ENCODE measurements around the gene MLLT10.

Gene MLLT10

DNA sequence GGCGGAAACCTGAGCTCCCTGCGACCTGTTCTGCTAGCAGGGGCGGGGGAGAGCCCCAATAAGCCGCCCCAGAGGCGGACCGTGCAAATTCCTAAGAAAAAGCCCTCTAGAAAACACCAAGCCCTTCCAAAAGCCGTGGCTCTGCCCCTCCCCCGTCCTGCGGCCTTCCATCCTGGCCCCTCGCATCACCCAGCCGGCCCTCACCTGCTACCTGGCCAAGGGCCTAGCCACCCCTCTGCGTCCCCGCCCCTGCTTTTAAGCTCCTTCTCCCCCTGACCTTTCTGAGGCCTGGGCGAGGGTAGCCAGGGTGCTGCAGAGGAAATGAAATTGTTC is 33.5 kb upstream of the MLLT10 start:
- Histone ChIP-seq H3K4me1 (no peaks in the 10 kb centered on the region), H3K36me3 (ENCODE audit: control insufficient read depth, insufficient read depth, low read length) (no peaks in the 10 kb centered on the region), H3K27me3 (ENCODE audit: control insufficient read depth, insufficient read depth, low read length) (no peaks in the 10 kb centered on the region), H3K4me2 (ENCODE audit: low read length) (no peak overlapping the region), H2AFZ (no peak overlapping the region), H3K4me3 (ENCODE audit: low read depth, low read length) (no peak overlapping the region), H3K9ac (no peak overlapping the region), H3K9me3 (ENCODE audit: control insufficient read depth, low read length) (no peaks in the 10 kb centered on the region), H3K27ac (no peak overlapping the region), H3K79me2 (no peaks in the 10 kb centered on the region)
- TF ChIP-seq, protein P1, sequence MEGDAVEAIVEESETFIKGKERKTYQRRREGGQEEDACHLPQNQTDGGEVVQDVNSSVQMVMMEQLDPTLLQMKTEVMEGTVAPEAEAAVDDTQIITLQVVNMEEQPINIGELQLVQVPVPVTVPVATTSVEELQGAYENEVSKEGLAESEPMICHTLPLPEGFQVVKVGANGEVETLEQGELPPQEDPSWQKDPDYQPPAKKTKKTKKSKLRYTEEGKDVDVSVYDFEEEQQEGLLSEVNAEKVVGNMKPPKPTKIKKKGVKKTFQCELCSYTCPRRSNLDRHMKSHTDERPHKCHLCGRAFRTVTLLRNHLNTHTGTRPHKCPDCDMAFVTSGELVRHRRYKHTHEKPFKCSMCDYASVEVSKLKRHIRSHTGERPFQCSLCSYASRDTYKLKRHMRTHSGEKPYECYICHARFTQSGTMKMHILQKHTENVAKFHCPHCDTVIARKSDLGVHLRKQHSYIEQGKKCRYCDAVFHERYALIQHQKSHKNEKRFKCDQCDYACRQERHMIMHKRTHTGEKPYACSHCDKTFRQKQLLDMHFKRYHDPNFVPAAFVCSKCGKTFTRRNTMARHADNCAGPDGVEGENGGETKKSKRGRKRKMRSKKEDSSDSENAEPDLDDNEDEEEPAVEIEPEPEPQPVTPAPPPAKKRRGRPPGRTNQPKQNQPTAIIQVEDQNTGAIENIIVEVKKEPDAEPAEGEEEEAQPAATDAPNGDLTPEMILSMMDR (IDR thresholded peaks at IDR 0.05), result no peak

DNA sequence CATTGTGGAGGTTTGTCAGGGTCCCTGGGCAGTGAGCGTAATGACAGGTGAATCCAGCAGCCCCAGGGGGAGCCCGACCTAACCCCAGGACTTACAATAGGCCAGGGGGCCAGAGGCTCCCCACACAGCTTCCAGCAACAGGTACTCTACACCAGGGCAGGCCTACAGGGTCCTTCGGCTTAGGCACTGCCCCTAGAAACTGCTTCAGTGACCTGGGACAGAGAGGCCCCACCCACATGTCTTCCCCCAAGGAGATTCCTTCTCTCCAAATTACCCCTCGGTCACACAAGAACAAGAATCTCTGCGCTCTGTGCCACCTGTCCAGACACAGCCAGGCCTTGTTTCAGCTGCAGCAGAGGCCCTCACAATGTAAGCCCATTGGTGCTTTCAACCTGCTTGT is 32.9 kb upstream of the MLLT10 start:
- no peak overlapping the region for H3K4me2 ChIP-seq (ENCODE audit: low read length)
- H3K27ac ChIP-seq, result no peak overlapping the region
- H3K36me3 ChIP-seq (ENCODE audit: control insufficient read depth, insufficient read depth, low read length), result no peaks in the 10 kb centered on the region
- no peaks in the 10 kb centered on the region for H3K79me2 ChIP-seq
- TF ChIP-seq, protein P1 (IDR thresholded peaks at IDR 0.05), result no peak
- no peak overlapping the region for H2AFZ ChIP-seq
- no peaks in the 10 kb centered on the region for H3K9me3 ChIP-seq (ENCODE audit: control insufficient read depth, low read length)
- no peak overlapping the region for H3K9ac ChIP-seq
- no peaks in the 10 kb centered on the region for H3K27me3 ChIP-seq (ENCODE audit: control insufficient read depth, insufficient read depth, low read length)
- H3K4me3 ChIP-seq (ENCODE audit: low read depth, low read length), result no peak overlapping the region
- no peaks in the 10 kb centered on the region for H3K4me1 ChIP-seq

DNA sequence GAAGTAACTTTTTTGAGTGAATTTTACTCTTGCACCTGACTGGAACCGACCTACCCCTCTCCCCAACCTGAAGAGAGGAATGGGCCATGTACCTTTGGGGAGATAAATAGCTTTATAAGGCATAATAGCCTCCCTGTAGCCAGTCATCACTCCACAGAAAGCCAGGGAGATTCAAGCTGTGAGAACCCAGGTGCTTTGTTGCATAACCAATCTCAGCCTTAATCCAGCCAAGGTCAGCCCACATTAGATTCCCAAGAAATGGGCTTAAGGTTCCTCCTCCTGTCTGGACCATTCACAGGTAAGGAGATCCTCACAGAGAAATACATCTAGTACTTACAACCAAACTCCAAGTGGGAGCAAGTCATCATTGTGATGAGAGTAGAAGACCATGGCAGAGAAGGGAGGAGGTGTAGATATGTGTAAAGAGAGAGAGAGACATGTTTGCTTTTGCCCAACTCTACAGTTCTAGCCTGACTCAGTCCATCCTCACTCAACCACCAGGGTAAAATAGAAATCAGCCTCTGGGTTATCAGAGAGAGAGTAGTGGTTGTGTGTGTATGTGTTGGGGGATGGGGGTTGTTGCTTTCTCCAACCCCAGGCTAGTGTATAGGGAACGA is 32.2 kb upstream of the MLLT10 start:
- Histone ChIP-seq H3K79me2 (no peaks in the 10 kb centered on the region), H3K4me1 (no peaks in the 10 kb centered on the region), H3K9me3 (ENCODE audit: control insufficient read depth, low read length) (no peaks in the 10 kb centered on the region)

DNA sequence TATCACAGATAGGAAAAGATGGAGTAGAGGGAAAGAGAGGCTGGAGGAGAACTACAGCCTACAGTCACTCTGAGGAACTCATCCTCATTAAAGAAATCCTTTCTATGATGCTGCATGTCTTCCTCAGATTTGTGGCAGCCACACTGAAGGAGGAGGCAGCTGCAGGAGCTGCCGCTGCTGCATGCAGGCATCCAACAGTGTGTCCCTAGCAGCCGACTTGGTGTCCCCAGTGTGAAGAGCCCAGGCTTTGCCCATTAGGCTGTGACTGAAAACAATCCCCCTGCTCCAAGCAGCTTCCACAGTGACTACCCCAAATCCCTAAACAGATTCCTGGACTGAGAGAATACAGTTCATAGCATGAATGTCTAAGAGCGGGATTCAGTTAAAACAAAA is 31.7 kb upstream of the MLLT10 start:
- no peaks in the 10 kb centered on the region for H3K27me3 ChIP-seq (ENCODE audit: control insufficient read depth, insufficient read depth, low read length)
- no peak overlapping the region for H3K27ac ChIP-seq
- H3K4me1 ChIP-seq, result no peaks in the 10 kb centered on the region
- H2AFZ ChIP-seq, result no peak overlapping the region
- H3K4me2 ChIP-seq (ENCODE audit: low read length), result no peak overlapping the region
- H3K4me3 ChIP-seq (ENCODE audit: low read depth, low read length), result no peak overlapping the region
- H3K9ac ChIP-seq, result no peak overlapping the region
- H3K9me3 ChIP-seq (ENCODE audit: control insufficient read depth, low read length), result no peaks in the 10 kb centered on the region
- H3K36me3 ChIP-seq (ENCODE audit: control insufficient read depth, insufficient read depth, low read length), result no peaks in the 10 kb centered on the region
- no peaks in the 10 kb centered on the region for H3K79me2 ChIP-seq
- TF ChIP-seq, protein P1 (IDR thresholded peaks at IDR 0.05), result no peak

More for the DNA sequence above, 32.2 kb upstream of the MLLT10 start:
- no peak overlapping the region for H3K27ac ChIP-seq
- H3K4me3 ChIP-seq (ENCODE audit: low read depth, low read length), result no peak overlapping the region
- no peak overlapping the region for H2AFZ ChIP-seq
- H3K36me3 ChIP-seq (ENCODE audit: control insufficient read depth, insufficient read depth, low read length), result no peaks in the 10 kb centered on the region
- TF ChIP-seq, protein P1 (IDR thresholded peaks at IDR 0.05), result no peak
- no peaks in the 10 kb centered on the region for H3K27me3 ChIP-seq (ENCODE audit: control insufficient read depth, insufficient read depth, low read length)
- no peak overlapping the region for H3K9ac ChIP-seq
- no peak overlapping the region for H3K4me2 ChIP-seq (ENCODE audit: low read length)

DNA sequence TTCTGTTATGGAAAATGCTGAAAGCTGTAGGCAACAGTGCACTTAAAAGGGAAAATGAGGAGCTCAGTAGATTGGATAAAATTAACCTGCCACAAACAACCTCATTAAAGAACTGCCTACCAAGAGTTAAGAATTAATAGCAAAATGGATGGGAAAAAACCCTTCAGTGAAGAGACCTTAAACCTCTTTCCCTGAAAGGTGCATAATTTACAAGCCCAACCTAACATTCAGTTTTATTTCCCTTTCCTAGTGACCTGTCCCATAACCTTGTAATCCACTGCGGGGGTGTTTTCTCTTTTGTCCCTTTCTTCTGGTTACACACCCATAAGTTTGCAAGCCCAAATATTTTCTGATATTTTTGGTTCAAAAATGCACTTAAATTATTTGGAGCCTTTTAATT is 30.5 kb upstream of the MLLT10 start:
- Histone ChIP-seq H3K27me3 (ENCODE audit: control insufficient read depth, insufficient read depth, low read length) (no peaks in the 10 kb centered on the region), H3K4me1 (no peaks in the 10 kb centered on the region), H3K36me3 (ENCODE audit: control insufficient read depth, insufficient read depth, low read length) (no peaks in the 10 kb centered on the region), H3K4me2 (ENCODE audit: low read length) (no peak overlapping the region), H3K9me3 (ENCODE audit: control insufficient read depth, low read length) (no peaks in the 10 kb centered on the region), H3K9ac (no peak overlapping the region), H3K4me3 (ENCODE audit: low read depth, low read length) (no peak overlapping the region), H2AFZ (no peak overlapping the region), H3K79me2 (no peaks in the 10 kb centered on the region), H3K27ac (no peak overlapping the region)
- TF ChIP-seq, protein P1 (IDR thresholded peaks at IDR 0.05), result no peak
